A549 (cell line): ENCODE data around the gene ABHD17A.

Experiments used
- CHD4 ChIP-seq: fragments of 200-600 bp; sonication (generic); IDR thresholded peaks from 2 replicates; pipeline ENCODE4 v1.6.1; 2016; ENCODE audit warnings: antibody characterized with exemption, mild to moderate bottlenecking, borderline replicate concordance
- MAZ ChIP-seq: fragments of 150-350 bp; IDR thresholded peaks from 2 replicates; pipeline ENCODE4 v1.6.1; 2014; ENCODE audit warnings: antibody characterized with exemption, low read depth, low read length, borderline replicate concordance
- NFE2L2 ChIP-seq: fragments of 150-350 bp; conservative IDR thresholded peaks from 2 replicates; pipeline ENCODE4 v1.6.1; 2014; ENCODE audit warnings: low read length
- ZFP36 ChIP-seq: fragments of 450-650 bp; IDR thresholded peaks from 2 replicates; pipeline ENCODE4 v1.6.1; 2014; ENCODE audit warnings: borderline replicate concordance; ENCODE audit not compliant: partially characterized antibody
- TF ChIP-seq, protein P1 (sequence below): fragments of >200 bp; sonication (Bioruptor Twin); formaldehyde crosslinking; IDR thresholded peaks from 3 replicates; pipeline ENCODE4 v1.5.1; 2016

DNA sequence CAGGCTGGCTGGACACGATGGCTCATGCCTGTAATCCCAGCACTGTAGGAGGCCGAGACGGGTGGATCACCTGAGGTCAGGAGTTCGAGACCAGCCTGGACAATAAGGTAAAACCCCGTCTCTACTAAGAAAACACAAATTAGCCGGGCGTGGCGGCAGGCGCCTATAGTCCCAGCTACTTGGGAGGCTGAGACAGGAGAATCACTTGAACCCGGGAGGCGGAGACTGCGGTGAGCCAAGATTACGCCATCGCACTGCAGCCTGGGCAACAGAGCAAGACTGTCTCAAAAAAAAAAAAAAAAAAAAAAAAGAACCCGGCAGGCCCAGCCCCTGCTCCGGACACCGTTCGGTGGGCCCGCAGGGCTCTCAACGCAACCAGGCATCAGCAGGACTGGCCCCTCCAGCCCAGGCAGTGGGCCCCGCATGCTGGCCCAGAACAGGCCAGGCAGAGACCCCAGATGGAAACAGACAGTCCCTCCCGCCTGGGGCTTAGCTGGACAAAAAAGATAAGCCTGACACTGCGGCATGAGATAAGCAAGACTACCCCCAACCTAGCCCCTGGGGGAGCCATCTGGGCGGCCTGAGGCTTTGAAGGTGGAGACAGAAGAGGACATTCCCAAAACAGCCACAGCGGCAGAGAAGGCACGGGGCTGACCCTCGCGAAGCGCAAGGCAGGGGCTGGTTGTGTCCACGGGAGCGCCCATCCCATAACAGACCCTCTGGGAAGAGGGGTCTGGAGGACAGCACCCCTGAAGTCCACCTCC, 48.7 kb downstream of the ABHD17A start:
- TF ChIP-seq NFE2L2 (no peak), CHD4 (no peak), ZFP36 (no peak), MAZ (no peak)
- TF ChIP-seq, protein P1, sequence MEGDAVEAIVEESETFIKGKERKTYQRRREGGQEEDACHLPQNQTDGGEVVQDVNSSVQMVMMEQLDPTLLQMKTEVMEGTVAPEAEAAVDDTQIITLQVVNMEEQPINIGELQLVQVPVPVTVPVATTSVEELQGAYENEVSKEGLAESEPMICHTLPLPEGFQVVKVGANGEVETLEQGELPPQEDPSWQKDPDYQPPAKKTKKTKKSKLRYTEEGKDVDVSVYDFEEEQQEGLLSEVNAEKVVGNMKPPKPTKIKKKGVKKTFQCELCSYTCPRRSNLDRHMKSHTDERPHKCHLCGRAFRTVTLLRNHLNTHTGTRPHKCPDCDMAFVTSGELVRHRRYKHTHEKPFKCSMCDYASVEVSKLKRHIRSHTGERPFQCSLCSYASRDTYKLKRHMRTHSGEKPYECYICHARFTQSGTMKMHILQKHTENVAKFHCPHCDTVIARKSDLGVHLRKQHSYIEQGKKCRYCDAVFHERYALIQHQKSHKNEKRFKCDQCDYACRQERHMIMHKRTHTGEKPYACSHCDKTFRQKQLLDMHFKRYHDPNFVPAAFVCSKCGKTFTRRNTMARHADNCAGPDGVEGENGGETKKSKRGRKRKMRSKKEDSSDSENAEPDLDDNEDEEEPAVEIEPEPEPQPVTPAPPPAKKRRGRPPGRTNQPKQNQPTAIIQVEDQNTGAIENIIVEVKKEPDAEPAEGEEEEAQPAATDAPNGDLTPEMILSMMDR = no peak
